CD4-positive, alpha-beta T cell treated with Interferon alpha-2 for 1 hour (primary cell): ENCODE data around the gene POLG2.
A peak's percentile ranks its signal among the peaks of the same experiment; 100 is the strongest.
"Not testable (repeated sequence)": the region's sequence is repeated elsewhere in the genome, so short reads cannot be mapped to it uniquely, and the experiment has no call there.

Experiments
- DNase-seq, 2 donors: peaks; one replicate each; pipeline ENCODE4 v3.0.0-alpha.2; 2020 to 2022

POLG2 gene

GRCh38 chr17:64480951-64481350 is 15.9 kb downstream of the POLG2 start:
- DNase-seq: no peak

GRCh38 chr17:64477849-64478248 is 19.0 kb downstream of the POLG2 start:
- DNase-seq: no peak

GRCh38 chr17:64472564-64472963 is 24.3 kb downstream of the POLG2 start:
- no peak for DNase-seq

GRCh38 chr17:64471440-64471839 is 25.4 kb downstream of the POLG2 start:
- no peak for DNase-seq

- no peak for DNase-seq
Observed at GRCh38 chr17:64470625-64471024, 26.2 kb downstream of the POLG2 start.

- DNase-seq: not testable (repeated sequence)
Observed at GRCh38 chr17:64466834-64467233, 30.0 kb downstream of the POLG2 start.

GRCh38 chr17:64466019-64466735 is 30.7 kb downstream of the POLG2 start:
- DNase-seq: no peak

GRCh38 chr17:64461788-64462187 is 35.1 kb downstream of the POLG2 start:
- no peak for DNase-seq

- DNase-seq: no peak
Observed at GRCh38 chr17:64460955-64461354, 35.9 kb downstream of the POLG2 start.

GRCh38 chr17:64459818-64460217 is 37.0 kb downstream of the POLG2 start:
- not testable (repeated sequence) for DNase-seq

- DNase-seq: no peak
Observed at GRCh38 chr17:64459284-64459747, 37.5 kb downstream of the POLG2 start.

- no peak for DNase-seq
Observed at GRCh38 chr17:64458756-64459155, 38.1 kb downstream of the POLG2 start.

- DNase-seq: no peak
Observed at GRCh38 chr17:64457156-64457555, 39.7 kb downstream of the POLG2 start.

GRCh38 chr17:64455993-64456885 is 40.6 kb downstream of the POLG2 start:
- peak; percentile 23 to 28 for DNase-seq

GRCh38 chr17:64449545-64449944 is 47.3 kb downstream of the POLG2 start:
- no peak for DNase-seq

GRCh38 chr17:64448665-64449512 is 48.0 kb downstream of the POLG2 start, which contains the start of gene MILR1:
Gene MILR1 (plus strand): TSS chr17:64449115. CDS start chr17:64449169, 54 bp downstream.
- DNase-seq: peak; percentile 22 to 67

- DNase-seq: no peak
Observed at GRCh38 chr17:64447526-64447925, 49.3 kb downstream of the POLG2 start.

- no peak for DNase-seq
Observed at GRCh38 chr17:64443086-64443760, 53.6 kb downstream of the POLG2 start.

GRCh38 chr17:64442541-64442971 is 54.3 kb downstream of the POLG2 start:
- DNase-seq: peak; percentile 16 to 22

- peak; percentile 48 for DNase-seq
Observed at GRCh38 chr17:64441772-64442540, 54.9 kb downstream of the POLG2 start.

GRCh38 chr17:64439956-64440355 is 56.9 kb downstream of the POLG2 start:
- DNase-seq: no peak
